Astrocyte (in vitro differentiated cells and primary cell): Measurements from ENCODE around the gene MTUS2. TPM values are rescaled to one million over a fixed set of nuclear protein-coding genes. Genes with fewer than 3 reads are reported as not detected.
"Not testable (repeated sequence)": the region's sequence is repeated elsewhere in the genome, so short reads cannot be mapped to it uniquely, and the experiment has no call there.

Experiments used
- DNase-seq: peaks from one replicate; pipeline ENCODE4 v3.0.0-alpha.2; 2010; ENCODE audit warnings: low read depth
- FAIRE-seq: peaks from 2 replicates; lab custom pipeline; 2011; peaks lifted over from hg19 to GRCh38; lab: Jason Lieb, UNC
- H2AFZ ChIP-seq: 2 replicates; pipeline ENCODE4 v1.6.0; 2012; ENCODE audit warnings: low read depth, low read length, inconsistent platforms
- H3K27ac ChIP-seq: 2 replicates; pipeline ENCODE4 v1.5.1; 2011; ENCODE audit warnings: low read depth, low read length, inconsistent platforms
- H3K27me3 ChIP-seq: 2 replicates; pipeline ENCODE4 v1.6.0; 2011; ENCODE audit warnings: low read length, inconsistent platforms; ENCODE audit not compliant: insufficient read depth
- H3K36me3 ChIP-seq: 2 replicates; pipeline ENCODE4 v1.5.1; 2011; ENCODE audit warnings: low read length, inconsistent platforms; ENCODE audit not compliant: insufficient read depth
- H3K4me1 ChIP-seq: 2 replicates; pipeline ENCODE4 v1.5.1; 2011; ENCODE audit warnings: low read length, inconsistent platforms; ENCODE audit not compliant: insufficient read depth
- H3K4me2 ChIP-seq: 2 replicates; pipeline ENCODE4 v1.6.0; 2012; ENCODE audit warnings: low read length, inconsistent platforms
- H3K4me3 ChIP-seq: 2 replicates; pipeline ENCODE4 v1.5.1; 2011; ENCODE audit warnings: low read depth, mild to moderate bottlenecking, low read length, inconsistent platforms; ENCODE audit not compliant: insufficient read depth
- H3K79me2 ChIP-seq: 2 replicates; pipeline ENCODE4 v1.6.0; 2012; ENCODE audit warnings: mild to moderate bottlenecking, low read length, inconsistent platforms; ENCODE audit not compliant: insufficient read depth
- H3K9ac ChIP-seq: 2 replicates; pipeline ENCODE4 v1.6.0; 2012; ENCODE audit warnings: mild to moderate bottlenecking, low read length, inconsistent platforms
- H3K9me3 ChIP-seq: 2 replicates; pipeline ENCODE4 v1.5.1; 2012; ENCODE audit warnings: low read depth, mild to moderate bottlenecking, low read length, inconsistent platforms; ENCODE audit not compliant: insufficient read depth
- H4K20me1 ChIP-seq: 2 replicates; pipeline ENCODE4 v1.6.0; 2012; ENCODE audit warnings: low read length, inconsistent platforms; ENCODE audit not compliant: insufficient read depth
- H3K27ac Mint-ChIP-seq: one replicate; pipeline ENCODE4 v1.8.0; 2021; ENCODE audit warnings: mild to moderate bottlenecking, mixed read lengths; ENCODE audit not compliant: unreplicated experiment
- H3K27me3 Mint-ChIP-seq: one replicate; pipeline ENCODE4 v1.8.0; 2021; ENCODE audit warnings: low read depth, mixed read lengths; ENCODE audit not compliant: unreplicated experiment
- H3K36me3 Mint-ChIP-seq: one replicate; pipeline ENCODE4 v1.8.0; 2021; ENCODE audit warnings: low read depth, mixed read lengths; ENCODE audit not compliant: unreplicated experiment
- H3K4me1 Mint-ChIP-seq: one replicate; pipeline ENCODE4 v1.8.0; 2021; ENCODE audit warnings: low read depth, mixed read lengths; ENCODE audit not compliant: unreplicated experiment
- H3K4me3 Mint-ChIP-seq: one replicate; pipeline ENCODE4 v1.8.0; 2021; ENCODE audit warnings: mild to moderate bottlenecking, moderate library complexity, mixed read lengths; ENCODE audit not compliant: unreplicated experiment
- H3K9me3 Mint-ChIP-seq: one replicate; pipeline ENCODE4 v1.8.0; 2021; ENCODE audit warnings: mild to moderate bottlenecking, mixed read lengths; ENCODE audit not compliant: unreplicated experiment
- CTCF ChIP-seq: IDR thresholded peaks from 2 replicates; pipeline ENCODE4 v1.5.1; 2011; ENCODE audit warnings: low read depth, mild to moderate bottlenecking, inconsistent platforms, low read length, moderate library complexity; ENCODE audit not compliant: insufficient read depth
- EZH2 ChIP-seq: IDR thresholded peaks from 2 replicates; pipeline ENCODE4 v1.6.1; 2012; ENCODE audit warnings: mild to moderate bottlenecking, low read length, inconsistent platforms; ENCODE audit not compliant: insufficient read depth
- total RNA-seq: library from RNA; stranded (reverse); gene quantifications from 2 replicates; pipeline ENCODE4 v1.2.1, GENCODE V29; 2021

Gene MTUS2
- total RNA-seq, 1 donor from 2014 or later = 0.50 TPM

- H3K4me2 ChIP-seq = no peak overlapping the region
- DNase-seq (no peak), FAIRE-seq (no peak)
- no peaks in the 10 kb centered on the region for H3K27me3 ChIP-seq
- H3K79me2 ChIP-seq = no peaks in the 10 kb centered on the region
- H3K4me3 ChIP-seq = no peak overlapping the region
- Mint-ChIP-seq H3K9me3 (peaks cover 3% of the 10 kb centered on the region), H3K27ac (no peak overlapping the region), H3K4me3 (no peak overlapping the region), H3K36me3 (no peaks in the 10 kb centered on the region), H3K4me1 (no peaks in the 10 kb centered on the region), H3K27me3 (no peaks in the 10 kb centered on the region)
- H4K20me1 ChIP-seq = no peaks in the 10 kb centered on the region
- no peak overlapping the region for H3K9ac ChIP-seq
- H2AFZ ChIP-seq = no peak overlapping the region
- no peaks in the 10 kb centered on the region for H3K9me3 ChIP-seq
- H3K36me3 ChIP-seq = no peaks in the 10 kb centered on the region
- no peak overlapping the region for H3K27ac ChIP-seq
- no peaks in the 10 kb centered on the region for H3K4me1 ChIP-seq
- TF ChIP-seq CTCF = no peak
Measured at GRCh38 chr13:29339386-29340272, 519.5 kb downstream of the MTUS2 start.

GRCh38 chr13:29345860-29346582, 525.9 kb downstream of the MTUS2 start:
- not testable (repeated sequence) for DNase-seq, H3K27me3 ChIP-seq, H3K4me1 Mint-ChIP-seq, H3K4me2 ChIP-seq, H3K27ac ChIP-seq, H3K27me3 Mint-ChIP-seq, H3K9ac ChIP-seq, H3K79me2 ChIP-seq, H4K20me1 ChIP-seq, H3K4me1 ChIP-seq, H3K4me3 Mint-ChIP-seq, H3K36me3 ChIP-seq, H2AFZ ChIP-seq, H3K9me3 Mint-ChIP-seq, H3K27ac Mint-ChIP-seq, FAIRE-seq, H3K36me3 Mint-ChIP-seq, H3K4me3 ChIP-seq, H3K9me3 ChIP-seq

- H3K36me3 ChIP-seq = no peaks in the 10 kb centered on the region
- Mint-ChIP-seq H3K4me3 (no peak overlapping the region), H3K36me3 (no peaks in the 10 kb centered on the region), H3K27me3 (peaks cover 21% of the 10 kb centered on the region), H3K27ac (no peak overlapping the region), H3K4me1 (no peaks in the 10 kb centered on the region), H3K9me3 (no peaks in the 10 kb centered on the region)
- no peaks in the 10 kb centered on the region for H3K79me2 ChIP-seq
- no peak for TF ChIP-seq EZH2
- no peak for TF ChIP-seq CTCF
- H3K9ac ChIP-seq = no peak overlapping the region
- no peak overlapping the region for H3K27ac ChIP-seq
- H3K9me3 ChIP-seq = no peaks in the 10 kb centered on the region
- no peak overlapping the region for H3K4me3 ChIP-seq
- H2AFZ ChIP-seq = no peak overlapping the region
- no peak overlapping the region for H3K4me2 ChIP-seq
- peaks cover 3% of the 10 kb centered on the region for H3K27me3 ChIP-seq
- H3K4me1 ChIP-seq = no peaks in the 10 kb centered on the region
- H4K20me1 ChIP-seq = no peaks in the 10 kb centered on the region
- DNase-seq (no peak), FAIRE-seq (no peak)
Measured at GRCh38 chr13:29355029-29355428, 534.9 kb downstream of the MTUS2 start.
